Measurements from ENCODE around the gene AXIN2.

AXIN2 gene

DNA sequence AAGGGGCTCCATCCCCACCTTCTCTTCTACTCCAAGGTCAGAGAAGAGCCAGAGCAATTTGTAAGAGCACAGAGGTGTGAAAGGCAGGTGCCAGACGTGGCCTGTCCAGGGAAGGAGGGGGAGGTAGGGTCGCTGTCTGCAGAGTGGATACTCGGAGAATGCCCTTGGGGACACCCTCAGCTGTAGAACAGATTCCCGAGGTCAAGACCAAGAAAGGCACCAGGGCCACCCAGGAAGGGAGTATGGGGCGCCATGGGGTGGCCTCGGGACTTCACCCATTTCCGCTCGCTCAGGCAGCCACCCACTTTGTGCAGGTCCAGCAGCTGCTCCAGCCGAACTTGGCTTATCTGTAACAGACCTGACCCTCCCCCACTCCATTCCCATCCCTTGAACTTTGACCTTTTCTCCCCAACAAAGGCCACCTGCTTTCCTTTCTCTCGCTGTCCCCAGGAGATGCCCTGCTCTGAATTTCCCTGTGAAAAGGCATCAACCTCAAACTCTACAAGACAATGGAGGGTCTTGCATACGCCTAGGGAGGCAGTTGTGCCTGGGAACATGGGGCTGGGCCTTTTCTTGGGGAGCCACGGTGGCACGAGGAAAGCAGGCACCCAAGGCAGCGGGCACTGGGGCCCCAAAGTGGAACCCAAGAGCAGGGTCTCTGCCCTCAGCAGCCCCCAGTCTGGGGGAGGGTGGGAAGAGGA lies 11.3 kb upstream of the AXIN2 start (continued):
- TF ChIP-seq ZNF391 (tag by site-specific recombination; IDR thresholded peaks at IDR 0.05; ENCODE audit: borderline replicate concordance, low read depth) (no peak), ZEB2 (tag by site-specific recombination; IDR thresholded peaks at IDR 0.05) (no peak), BCL11B (tag by site-specific recombination; IDR thresholded peaks at IDR 0.05; ENCODE audit: low read depth) (no peak)
- TF ChIP-seq, protein P1, sequence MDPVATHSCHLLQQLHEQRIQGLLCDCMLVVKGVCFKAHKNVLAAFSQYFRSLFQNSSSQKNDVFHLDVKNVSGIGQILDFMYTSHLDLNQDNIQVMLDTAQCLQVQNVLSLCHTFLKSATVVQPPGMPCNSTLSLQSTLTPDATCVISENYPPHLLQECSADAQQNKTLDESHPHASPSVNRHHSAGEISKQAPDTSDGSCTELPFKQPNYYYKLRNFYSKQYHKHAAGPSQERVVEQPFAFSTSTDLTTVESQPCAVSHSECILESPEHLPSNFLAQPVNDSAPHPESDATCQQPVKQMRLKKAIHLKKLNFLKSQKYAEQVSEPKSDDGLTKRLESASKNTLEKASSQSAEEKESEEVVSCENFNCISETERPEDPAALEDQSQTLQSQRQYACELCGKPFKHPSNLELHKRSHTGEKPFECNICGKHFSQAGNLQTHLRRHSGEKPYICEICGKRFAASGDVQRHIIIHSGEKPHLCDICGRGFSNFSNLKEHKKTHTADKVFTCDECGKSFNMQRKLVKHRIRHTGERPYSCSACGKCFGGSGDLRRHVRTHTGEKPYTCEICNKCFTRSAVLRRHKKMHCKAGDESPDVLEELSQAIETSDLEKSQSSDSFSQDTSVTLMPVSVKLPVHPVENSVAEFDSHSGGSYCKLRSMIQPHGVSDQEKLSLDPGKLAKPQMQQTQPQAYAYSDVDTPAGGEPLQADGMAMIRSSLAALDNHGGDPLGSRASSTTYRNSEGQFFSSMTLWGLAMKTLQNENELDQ (tag by site-specific recombination; IDR thresholded peaks at IDR 0.05; ENCODE audit: low read depth), result no peak

DNA sequence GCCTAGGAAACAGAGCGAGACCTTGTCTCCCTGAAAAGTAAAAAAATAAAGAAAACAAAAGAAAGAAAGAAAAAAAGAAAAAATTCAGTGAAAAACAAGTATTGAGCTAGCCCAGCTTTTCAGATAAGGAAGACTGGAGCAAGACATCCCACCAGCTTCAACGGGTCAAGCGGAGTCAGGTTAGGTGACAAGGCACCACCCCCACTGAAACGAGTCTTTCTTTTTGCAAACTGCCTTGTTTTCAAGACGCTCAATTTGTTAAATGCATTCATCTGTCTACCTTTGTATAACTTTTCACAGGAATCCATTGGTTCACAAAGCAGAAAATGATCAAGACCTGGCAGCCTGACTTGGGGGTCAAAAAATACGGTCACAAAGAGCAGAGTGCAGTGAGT lies 10.7 kb upstream of the AXIN2 start:
- no peaks in the 10 kb centered on the region for H3K4me1 ChIP-seq (ENCODE audit: control insufficient read depth, insufficient read depth, low read length)
- no peaks in the 10 kb centered on the region for H3K9me3 ChIP-seq (ENCODE audit: control insufficient read depth, insufficient read depth, low read depth, low read length)
- H3K27ac ChIP-seq (ENCODE audit: extremely low read depth, low read depth, low read length), result no peak overlapping the region
- no peaks in the 10 kb centered on the region for H3K36me3 ChIP-seq (ENCODE audit: control insufficient read depth in 2 of 2, insufficient read depth in 1 of 2, low read length in 2 of 2)
- POLR2A ChIA-PET, result interaction anchor here (0.9 kb wide), 1 partner anchor 288 kb away, joined by 7 read pairs; no protein-coding TSS in a partner anchor
- CTCF ChIA-PET, result no interaction called here
- TF ChIP-seq, protein P2, sequence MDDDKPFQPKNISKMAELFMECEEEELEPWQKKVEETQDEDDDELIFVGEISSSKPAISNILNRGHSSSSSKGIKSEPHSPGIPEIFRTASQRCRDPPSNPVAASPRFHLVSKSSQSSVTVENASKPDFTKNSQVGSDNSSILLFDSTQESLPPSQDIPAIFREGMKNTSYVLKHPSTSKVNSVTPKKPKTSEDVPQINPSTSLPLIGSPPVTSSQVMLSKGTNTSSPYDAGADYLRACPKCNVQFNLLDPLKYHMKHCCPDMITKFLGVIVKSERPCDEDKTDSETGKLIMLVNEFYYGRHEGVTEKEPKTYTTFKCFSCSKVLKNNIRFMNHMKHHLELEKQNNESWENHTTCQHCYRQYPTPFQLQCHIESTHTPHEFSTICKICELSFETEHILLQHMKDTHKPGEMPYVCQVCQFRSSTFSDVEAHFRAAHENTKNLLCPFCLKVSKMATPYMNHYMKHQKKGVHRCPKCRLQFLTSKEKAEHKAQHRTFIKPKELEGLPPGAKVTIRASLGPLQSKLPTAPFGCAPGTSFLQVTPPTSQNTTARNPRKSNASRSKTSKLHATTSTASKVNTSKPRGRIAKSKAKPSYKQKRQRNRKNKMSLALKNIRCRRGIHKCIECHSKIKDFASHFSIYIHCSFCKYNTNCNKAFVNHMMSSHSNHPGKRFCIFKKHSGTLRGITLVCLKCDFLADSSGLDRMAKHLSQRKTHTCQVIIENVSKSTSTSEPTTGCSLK (tag by site-specific recombination; IDR thresholded peaks at IDR 0.05), result no peak
- H3K4me3 ChIP-seq (ENCODE audit: low read depth, low read length), result no peak overlapping the region

DNA sequence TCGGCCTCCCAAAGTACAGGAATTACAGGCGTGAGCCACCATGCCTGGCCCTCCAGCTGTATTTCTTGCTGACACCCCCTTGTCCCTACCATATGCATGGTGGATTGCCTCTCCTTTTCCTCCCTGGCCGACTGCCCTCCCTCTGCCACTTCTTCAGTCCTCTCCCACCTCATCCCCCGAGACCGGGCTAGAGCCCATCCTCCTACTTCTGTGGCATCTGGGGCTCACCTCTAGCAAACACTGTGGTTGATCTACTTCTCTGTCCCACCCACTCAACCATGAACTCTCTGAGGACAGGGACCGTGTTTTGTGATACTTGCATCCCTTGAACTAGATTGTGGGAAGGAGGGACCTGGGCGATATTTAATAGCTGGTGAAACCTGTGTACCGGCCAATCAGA lies 7.5 kb upstream of the AXIN2 start:
- POLR2A ChIA-PET, result no interaction called here
- Histone ChIP-seq H3K4me1 (ENCODE audit: control insufficient read depth, insufficient read depth, low read length) (no peaks in the 10 kb centered on the region), H3K9me3 (ENCODE audit: control insufficient read depth, insufficient read depth, low read depth, low read length) (no peaks in the 10 kb centered on the region), H3K27ac (ENCODE audit: extremely low read depth, low read depth, low read length) (no peak overlapping the region), H3K4me3 (ENCODE audit: low read depth, low read length) (no peak overlapping the region), H3K36me3 (ENCODE audit: control insufficient read depth in 2 of 2, insufficient read depth in 1 of 2, low read length in 2 of 2) (no peaks in the 10 kb centered on the region)
- CTCF ChIA-PET, result interaction anchor here (1.7 kb wide), 1 partner anchor 13 kb away, joined by 5 read pairs; no protein-coding TSS in a partner anchor
- TF ChIP-seq KLF8 (tag by site-specific recombination; IDR thresholded peaks at IDR 0.05) (no peak), ZNF121 (tag by site-specific recombination; IDR thresholded peaks at IDR 0.05) (no peak), ZNF843 (tag by site-specific recombination; IDR thresholded peaks at IDR 0.05) (no peak), OVOL3 (tag by site-specific recombination; IDR thresholded peaks at IDR 0.05) (no peak), ZNF791 (tag by site-specific recombination; IDR thresholded peaks at IDR 0.05) (no peak), ZNF610 (tag by site-specific recombination; IDR thresholded peaks at IDR 0.05; ENCODE audit: borderline replicate concordance) (no peak), SP2 (tag by site-specific recombination; IDR thresholded peaks at IDR 0.05) (no peak), ZNF311 (tag by site-specific recombination; IDR thresholded peaks at IDR 0.05; ENCODE audit: borderline replicate concordance) (no peak), GLIS2 (tag by site-specific recombination; IDR thresholded peaks at IDR 0.05) (no peak), ZNF501 (tag by site-specific recombination; IDR thresholded peaks at IDR 0.05) (no peak)
- TF ChIP-seq, protein P3, sequence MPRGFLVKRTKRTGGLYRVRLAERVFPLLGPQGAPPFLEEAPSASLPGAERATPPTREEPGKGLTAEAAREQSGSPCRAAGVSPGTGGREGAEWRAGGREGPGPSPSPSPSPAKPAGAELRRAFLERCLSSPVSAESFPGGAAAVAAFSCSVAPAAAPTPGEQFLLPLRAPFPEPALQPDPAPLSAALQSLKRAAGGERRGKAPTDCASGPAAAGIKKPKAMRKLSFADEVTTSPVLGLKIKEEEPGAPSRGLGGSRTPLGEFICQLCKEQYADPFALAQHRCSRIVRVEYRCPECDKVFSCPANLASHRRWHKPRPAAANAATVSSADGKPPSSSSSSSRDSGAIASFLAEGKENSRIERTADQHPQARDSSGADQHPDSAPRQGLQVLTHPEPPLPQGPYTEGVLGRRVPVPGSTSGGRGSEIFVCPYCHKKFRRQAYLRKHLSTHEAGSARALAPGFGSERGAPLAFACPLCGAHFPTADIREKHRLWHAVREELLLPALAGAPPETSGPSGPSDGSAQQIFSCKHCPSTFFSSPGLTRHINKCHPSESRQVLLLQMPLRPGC (tag by site-specific recombination; IDR thresholded peaks at IDR 0.05), result no peak
- TF ChIP-seq, protein P4, sequence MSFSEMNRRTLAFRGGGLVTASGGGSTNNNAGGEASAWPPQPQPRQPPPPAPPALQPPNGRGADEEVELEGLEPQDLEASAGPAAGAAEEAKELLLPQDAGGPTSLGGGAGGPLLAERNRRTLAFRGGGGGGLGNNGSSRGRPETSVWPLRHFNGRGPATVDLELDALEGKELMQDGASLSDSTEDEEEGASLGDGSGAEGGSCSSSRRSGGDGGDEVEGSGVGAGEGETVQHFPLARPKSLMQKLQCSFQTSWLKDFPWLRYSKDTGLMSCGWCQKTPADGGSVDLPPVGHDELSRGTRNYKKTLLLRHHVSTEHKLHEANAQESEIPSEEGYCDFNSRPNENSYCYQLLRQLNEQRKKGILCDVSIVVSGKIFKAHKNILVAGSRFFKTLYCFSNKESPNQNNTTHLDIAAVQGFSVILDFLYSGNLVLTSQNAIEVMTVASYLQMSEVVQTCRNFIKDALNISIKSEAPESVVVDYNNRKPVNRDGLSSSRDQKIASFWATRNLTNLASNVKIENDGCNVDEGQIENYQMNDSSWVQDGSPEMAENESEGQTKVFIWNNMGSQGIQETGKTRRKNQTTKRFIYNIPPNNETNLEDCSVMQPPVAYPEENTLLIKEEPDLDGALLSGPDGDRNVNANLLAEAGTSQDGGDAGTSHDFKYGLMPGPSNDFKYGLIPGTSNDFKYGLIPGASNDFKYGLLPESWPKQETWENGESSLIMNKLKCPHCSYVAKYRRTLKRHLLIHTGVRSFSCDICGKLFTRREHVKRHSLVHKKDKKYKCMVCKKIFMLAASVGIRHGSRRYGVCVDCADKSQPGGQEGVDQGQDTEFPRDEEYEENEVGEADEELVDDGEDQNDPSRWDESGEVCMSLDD (tag by site-specific recombination; IDR thresholded peaks at IDR 0.05), result no peak
